ENCODE results near the gene ITGA11.
"Not testable (repeated sequence)": the region's sequence is repeated elsewhere in the genome, so short reads cannot be mapped to it uniquely, and the experiment has no call there.

Gene ITGA11

GRCh38 chr15:68425428-68426060 lies 6.4 kb downstream of the ITGA11 start:
- no peak for DNase-seq

GRCh38 chr15:68424754-68425390 lies 7.1 kb downstream of the ITGA11 start:
- no peak for DNase-seq

- DNase-seq, result no peak
These were observed 8.3 kb downstream of the ITGA11 start for GRCh38 chr15:68423359-68424296.

- DNase-seq, result not testable (repeated sequence)
These were observed 9.4 kb downstream of the ITGA11 start for GRCh38 chr15:68422403-68423145.

- DNase-seq, result no peak
These were observed 10.1 kb downstream of the ITGA11 start for GRCh38 chr15:68421798-68422402.

GRCh38 chr15:68421115-68421551 lies 10.8 kb downstream of the ITGA11 start:
- no peak for DNase-seq

GRCh38 chr15:68420186-68420684 lies 11.7 kb downstream of the ITGA11 start:
- no peak for DNase-seq

GRCh38 chr15:68419301-68420175 lies 12.4 kb downstream of the ITGA11 start:
- DNase-seq, result no peak

- no peak for DNase-seq
These were observed 13.3 kb downstream of the ITGA11 start for GRCh38 chr15:68418611-68419161.

- DNase-seq, result no peak
These were observed 14.1 kb downstream of the ITGA11 start for GRCh38 chr15:68417897-68418296.

GRCh38 chr15:68417051-68417450 lies 14.9 kb downstream of the ITGA11 start:
- no peak for DNase-seq

- DNase-seq, result no peak
These were observed 15.8 kb downstream of the ITGA11 start for GRCh38 chr15:68416158-68416535.

- no peak for DNase-seq
These were observed 16.3 kb downstream of the ITGA11 start for GRCh38 chr15:68415501-68416157.

GRCh38 chr15:68415061-68415460 lies 16.9 kb downstream of the ITGA11 start:
- DNase-seq, result no peak

- DNase-seq, result no peak
These were observed 17.4 kb downstream of the ITGA11 start for GRCh38 chr15:68414591-68414990.

- DNase-seq, result no peak
These were observed 17.8 kb downstream of the ITGA11 start for GRCh38 chr15:68414206-68414555.

- no peak for DNase-seq
These were observed 18.4 kb downstream of the ITGA11 start for GRCh38 chr15:68413363-68414205.

- DNase-seq, result no peak
These were observed 19.7 kb downstream of the ITGA11 start for GRCh38 chr15:68412218-68412617.

GRCh38 chr15:68411735-68412134 lies 20.2 kb downstream of the ITGA11 start:
- DNase-seq, result no peak

GRCh38 chr15:68411343-68411675 lies 20.7 kb downstream of the ITGA11 start:
- no peak for DNase-seq

Data from activated CD4-positive, alpha-beta T cell treated with anti-CD3 and anti-CD28 coated beads, Interleukin-2, amount 50 U/mL, for 16 hours (primary cell).